K562 (cell line): ENCODE measurements around the gene KIFC3. TPM values are rescaled to one million over a fixed set of nuclear protein-coding genes. Genes with fewer than 3 reads are reported as not detected.
A peak's percentile ranks its signal among the peaks of the same experiment; 100 is the strongest.

Experiments used
- AFF1 ChIP-seq, 2 experiments: fragments of 450-650 bp; IDR thresholded peaks; 2 replicates each; pipeline ENCODE4 v1.6.1; 2018; ENCODE audit warnings: mild to moderate bottlenecking in 2 of 2, low read depth in 1 of 2; ENCODE audit not compliant: partially characterized antibody in 2 of 2
- BCL6 ChIP-seq: fragments of 250-450 bp; sonication (Bioruptor Pico); IDR thresholded peaks from 2 replicates; pipeline ENCODE4 v1.4.0; 2020
- CREM ChIP-seq: IDR thresholded peaks from 2 replicates; pipeline ENCODE4 v1.6.1; 2014; ENCODE audit warnings: antibody characterized with exemption, low read depth
- CTBP1 ChIP-seq: fragments of 450-650 bp; IDR thresholded peaks from 2 replicates; pipeline ENCODE4 v1.6.1; 2016; ENCODE audit warnings: borderline replicate concordance
- EWSR1 ChIP-seq: fragments of 450-650 bp; IDR thresholded peaks from 2 replicates; pipeline ENCODE4 v1.6.1; 2018; ENCODE audit warnings: borderline replicate concordance, mild to moderate bottlenecking, low read depth, moderate library complexity; ENCODE audit not compliant: partially characterized antibody
- FOXA1 ChIP-seq: fragments of 450-650 bp; IDR thresholded peaks from 2 replicates; pipeline ENCODE4 v1.6.1; 2016; ENCODE audit warnings: mild to moderate bottlenecking, borderline replicate concordance
- FOXK2 ChIP-seq, 2 experiments: fragments of 450-650 bp; IDR thresholded peaks in 1 of 2; conservative IDR thresholded peaks in 1 of 2; 2 replicates each; pipeline ENCODE4 v1.6.1; 2016; ENCODE audit warnings: low read depth in 2 of 2, mild to moderate bottlenecking in 1 of 2
- MTA1 ChIP-seq: fragments of 450-650 bp; IDR thresholded peaks from 2 replicates; pipeline ENCODE4 v1.6.1; 2017; ENCODE audit warnings: borderline replicate concordance
- NCOA6 ChIP-seq: fragments of 450-650 bp; IDR thresholded peaks from 2 replicates; pipeline ENCODE4 v1.6.1; 2017; ENCODE audit warnings: mild to moderate bottlenecking
- PTRF ChIP-seq: fragments of 450-650 bp; IDR thresholded peaks from 2 replicates; pipeline ENCODE4 v1.6.1; 2016; ENCODE audit warnings: mild to moderate bottlenecking, missing genetic modification characterization, missing compliant biosample characterization
- STAG1 ChIP-seq: sonication (generic); formaldehyde crosslinking; IDR thresholded peaks from 2 replicates; pipeline ENCODE4 v1.5.0; 2020; ENCODE audit warnings: missing genetic modification reagents, borderline replicate concordance
- ZFP36 ChIP-seq: fragments of 150-350 bp; IDR thresholded peaks from 2 replicates; pipeline ENCODE4 v1.6.1; 2018; ENCODE audit warnings: low read length, low read depth; ENCODE audit not compliant: partially characterized antibody
- ZNF41 ChIP-seq: fragments of 250-450 bp; sonication (Bioruptor Pico); conservative IDR thresholded peaks from 2 replicates; pipeline ENCODE4 v1.4.0; 2020; ENCODE audit warnings: mild to moderate bottlenecking
- ZSCAN29 ChIP-seq: fragments of 450-650 bp; IDR thresholded peaks from 2 replicates; pipeline ENCODE4 v1.6.1; 2017
- ZSCAN32 ChIP-seq: fragments of 450-650 bp; formaldehyde crosslinking; IDR thresholded peaks from 2 replicates; pipeline ENCODE4 v1.4.0; 2020; ENCODE audit warnings: mild to moderate bottlenecking, moderate library complexity
- polyA plus RNA-seq, 8 experiments: library from polyadenylated mRNA; depleted of rRNA in 4 of 8; stranded (reverse) in 5 of 8; unstranded in 3 of 8; fragments of >200 nt; fragmentation: Nextera tagmentation in 2 of 8; fragmentation: Illumina TruSeq in 1 of 8; extraction: Ambion mirVana in 2 of 8; extraction: Trizol in 1 of 8; gene quantifications; 2 replicates each; pipeline versions ENCODE4 v1.2.1 to v1.2.3, GENCODE V29; 2011 to 2014; ENCODE audit warnings: inconsistent platforms in 1 of 8, missing spikeins in 1 of 8
- total RNA-seq, 7 experiments: library from RNA; depleted of rRNA in 6 of 7; stranded (reverse); fragments of >200 nt in 6 of 7; fragmentation: Illumina TruSeq in 2 of 7; extraction: Trizol in 2 of 7; gene quantifications; 2 replicates each; pipeline versions ENCODE4 v1.2.1 to v1.2.3, GENCODE V29; 2011 to 2021; ENCODE audit warnings: low replicate concordance in 1 of 7
- TF ChIP-seq, protein P1 (sequence below): fragments of 250-450 bp; sonication (Bioruptor Pico); IDR thresholded peaks from 2 replicates; pipeline ENCODE4 v1.4.0; 2020
- TF ChIP-seq, protein P2 (sequence below): fragments of 200-800 bp; sonication (Bioruptor generic); IDR thresholded peaks from 2 replicates; pipeline ENCODE4 v1.6.1; 2017; ENCODE audit warnings: missing genetic modification characterization, missing compliant biosample characterization

KIFC3 gene
- total and polyA plus RNA-seq, 9 of the 15 experiments (the other 6 are each of a cell fraction or from before 2014, with no cell fraction given): 0.23 to 105 (median 26.2) TPM

DNA sequence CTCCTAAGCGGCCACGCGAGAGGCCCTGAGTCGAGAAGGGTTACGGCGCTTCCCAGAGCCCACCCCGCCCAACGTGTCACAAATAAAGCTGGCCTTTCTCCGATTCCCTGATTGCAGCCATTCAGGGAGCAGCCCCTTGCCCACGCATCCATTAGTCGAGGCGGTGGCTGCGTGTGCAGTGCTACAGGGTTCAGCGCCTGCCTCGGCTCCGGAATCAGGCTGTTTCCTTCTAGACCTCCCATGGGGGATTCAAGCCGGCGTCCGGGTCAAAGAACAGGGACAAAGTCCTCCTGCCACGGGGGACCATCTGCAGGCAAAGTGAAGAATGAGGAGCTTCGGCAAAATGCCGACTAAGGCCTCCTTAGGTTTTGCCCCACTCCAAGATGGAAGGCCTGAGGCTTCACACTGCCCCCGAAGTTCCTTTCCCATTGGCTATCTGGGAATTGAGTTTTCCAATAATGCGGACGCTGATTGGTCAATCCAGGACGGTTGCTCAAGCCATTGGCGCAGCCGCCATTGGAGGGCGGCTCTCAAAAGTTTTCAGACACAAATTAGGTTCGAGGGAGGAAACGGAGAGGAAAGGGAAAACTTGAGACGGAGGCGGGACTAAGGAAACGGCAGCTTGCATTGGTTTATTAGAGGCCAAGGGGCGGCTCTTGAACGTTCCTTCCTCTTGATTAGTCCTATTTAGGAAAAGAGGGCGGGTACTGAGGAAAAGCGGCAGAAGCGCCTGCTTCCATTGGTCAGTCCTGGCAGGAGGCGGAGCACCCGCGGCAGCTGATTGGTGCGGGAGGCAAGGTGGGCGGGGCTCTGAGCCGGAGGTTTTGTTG lies 67.2 kb downstream of the KIFC3 start (continued):
- TF ChIP-seq, protein P1, sequence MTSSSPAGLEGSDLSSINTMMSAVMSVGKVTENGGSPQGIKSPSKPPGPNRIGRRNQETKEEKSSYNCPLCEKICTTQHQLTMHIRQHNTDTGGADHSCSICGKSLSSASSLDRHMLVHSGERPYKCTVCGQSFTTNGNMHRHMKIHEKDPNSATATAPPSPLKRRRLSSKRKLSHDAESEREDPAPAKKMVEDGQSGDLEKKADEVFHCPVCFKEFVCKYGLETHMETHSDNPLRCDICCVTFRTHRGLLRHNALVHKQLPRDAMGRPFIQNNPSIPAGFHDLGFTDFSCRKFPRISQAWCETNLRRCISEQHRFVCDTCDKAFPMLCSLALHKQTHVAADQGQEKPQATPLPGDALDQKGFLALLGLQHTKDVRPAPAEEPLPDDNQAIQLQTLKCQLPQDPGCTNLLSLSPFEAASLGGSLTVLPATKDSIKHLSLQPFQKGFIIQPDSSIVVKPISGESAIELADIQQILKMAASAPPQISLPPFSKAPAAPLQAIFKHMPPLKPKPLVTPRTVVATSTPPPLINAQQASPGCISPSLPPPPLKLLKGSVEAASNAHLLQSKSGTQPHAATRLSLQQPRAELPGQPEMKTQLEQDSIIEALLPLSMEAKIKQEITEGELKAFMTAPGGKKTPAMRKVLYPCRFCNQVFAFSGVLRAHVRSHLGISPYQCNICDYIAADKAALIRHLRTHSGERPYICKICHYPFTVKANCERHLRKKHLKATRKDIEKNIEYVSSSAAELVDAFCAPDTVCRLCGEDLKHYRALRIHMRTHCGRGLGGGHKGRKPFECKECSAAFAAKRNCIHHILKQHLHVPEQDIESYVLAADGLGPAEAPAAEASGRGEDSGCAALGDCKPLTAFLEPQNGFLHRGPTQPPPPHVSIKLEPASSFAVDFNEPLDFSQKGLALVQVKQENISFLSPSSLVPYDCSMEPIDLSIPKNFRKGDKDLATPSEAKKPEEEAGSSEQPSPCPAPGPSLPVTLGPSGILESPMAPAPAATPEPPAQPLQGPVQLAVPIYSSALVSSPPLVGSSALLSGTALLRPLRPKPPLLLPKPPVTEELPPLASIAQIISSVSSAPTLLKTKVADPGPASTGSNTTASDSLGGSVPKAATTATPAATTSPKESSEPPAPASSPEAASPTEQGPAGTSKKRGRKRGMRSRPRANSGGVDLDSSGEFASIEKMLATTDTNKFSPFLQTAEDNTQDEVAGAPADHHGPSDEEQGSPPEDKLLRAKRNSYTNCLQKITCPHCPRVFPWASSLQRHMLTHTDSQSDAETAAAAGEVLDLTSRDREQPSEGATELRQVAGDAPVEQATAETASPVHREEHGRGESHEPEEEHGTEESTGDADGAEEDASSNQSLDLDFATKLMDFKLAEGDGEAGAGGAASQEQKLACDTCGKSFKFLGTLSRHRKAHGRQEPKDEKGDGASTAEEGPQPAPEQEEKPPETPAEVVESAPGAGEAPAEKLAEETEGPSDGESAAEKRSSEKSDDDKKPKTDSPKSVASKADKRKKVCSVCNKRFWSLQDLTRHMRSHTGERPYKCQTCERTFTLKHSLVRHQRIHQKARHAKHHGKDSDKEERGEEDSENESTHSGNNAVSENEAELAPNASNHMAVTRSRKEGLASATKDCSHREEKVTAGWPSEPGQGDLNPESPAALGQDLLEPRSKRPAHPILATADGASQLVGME (CRISPR knock-in tag): no peak
- TF ChIP-seq BCL6: no peak
- TF ChIP-seq AFF1 (IDR thresholded peaks at IDR 0.05; ENCODE audit: low read depth in 1 of 2, partially characterized antibody in 2 of 2): no peak
- TF ChIP-seq FOXA1: no peak
- no peak; a peak in 1 of 4 replicates for TF ChIP-seq FOXK2 (conservative IDR thresholded peaks at IDR 0.05 in 1 of 2, IDR thresholded peaks at IDR 0.05 in 1 of 2; ENCODE audit: low read depth in 2 of 2)
- TF ChIP-seq NCOA6: no peak
- TF ChIP-seq STAG1 (CRISPR knock-in tag): no peak
- TF ChIP-seq CTBP1: no peak
- TF ChIP-seq, protein P2, sequence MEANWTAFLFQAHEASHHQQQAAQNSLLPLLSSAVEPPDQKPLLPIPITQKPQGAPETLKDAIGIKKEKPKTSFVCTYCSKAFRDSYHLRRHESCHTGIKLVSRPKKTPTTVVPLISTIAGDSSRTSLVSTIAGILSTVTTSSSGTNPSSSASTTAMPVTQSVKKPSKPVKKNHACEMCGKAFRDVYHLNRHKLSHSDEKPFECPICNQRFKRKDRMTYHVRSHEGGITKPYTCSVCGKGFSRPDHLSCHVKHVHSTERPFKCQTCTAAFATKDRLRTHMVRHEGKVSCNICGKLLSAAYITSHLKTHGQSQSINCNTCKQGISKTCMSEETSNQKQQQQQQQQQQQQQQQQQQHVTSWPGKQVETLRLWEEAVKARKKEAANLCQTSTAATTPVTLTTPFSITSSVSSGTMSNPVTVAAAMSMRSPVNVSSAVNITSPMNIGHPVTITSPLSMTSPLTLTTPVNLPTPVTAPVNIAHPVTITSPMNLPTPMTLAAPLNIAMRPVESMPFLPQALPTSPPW (CRISPR knock-in tag): peak; percentile 64; the same call in 1 of the 2 replicates
- TF ChIP-seq PTRF (tag): no peak
- TF ChIP-seq MTA1: no peak
- TF ChIP-seq ZNF41 (CRISPR knock-in tag): no peak
- TF ChIP-seq CREM: no peak
- TF ChIP-seq ZSCAN29: no peak
- TF ChIP-seq ZSCAN32 (CRISPR knock-in tag): no peak
- peak; percentile 38 for TF ChIP-seq ZFP36
- no peak for TF ChIP-seq EWSR1
